OCI-LY7 (cell line): ENCODE data around the gene LPCAT1. TPM values are rescaled to one million over a fixed set of nuclear protein-coding genes. Genes with fewer than 3 reads are reported as not detected.

Experiments used
- BruUV-seq: library from RNA; stranded (reverse); fragments of 400-500 nt; replicated peaks from 2 replicates; lab custom pipeline; 2021; lab: Mats Ljungman, UMichigan
- CTCF ChIA-PET: fragments of 300-600 bp; sonication (Branson Sonifier 250); formaldehyde crosslinking; loops from one replicate; lab custom pipeline; 2022; ENCODE audit warnings: antibody characterized with exemption; ENCODE audit not compliant: unreplicated experiment; lab: Charles Lee
- POLR2A ChIA-PET: fragments of 300-600 bp; sonication (Branson Sonifier 250); formaldehyde crosslinking; loops from one replicate; lab custom pipeline; 2022; ENCODE audit warnings: antibody characterized with exemption; lab: Charles Lee
- DNase-seq: peaks from one replicate; pipeline ENCODE4 v3.0.0-alpha.2; 2015; ENCODE audit warnings: low spot score
- H2AFZ ChIP-seq: fragments of 200-600 bp; sonication (generic), shearing (Covaris generic); 2 replicates; pipeline ENCODE4 v1.6.1; 2014; ENCODE audit warnings: mild to moderate bottlenecking, antibody characterized with exemption, low read length, moderate library complexity
- H3K27ac ChIP-seq: fragments of 200-600 bp; sonication (generic); 2 replicates; pipeline ENCODE4 v1.5.1; 2014; ENCODE audit warnings: mixed run types, low read depth, mild to moderate bottlenecking, moderate library complexity, low read length, inconsistent platforms; ENCODE audit not compliant: poor library complexity, severe bottlenecking
- H3K36me3 ChIP-seq: fragments of 200-600 bp; sonication (generic); 2 replicates; pipeline ENCODE4 v1.6.1; 2014; ENCODE audit warnings: mild to moderate bottlenecking, antibody characterized with exemption, low read length, moderate library complexity, mixed read lengths; ENCODE audit not compliant: insufficient read depth
- H3K4me1 ChIP-seq: fragments of 200-600 bp; sonication (generic); 2 replicates; pipeline ENCODE4 v1.5.1; 2014; ENCODE audit warnings: mild to moderate bottlenecking, low read length; ENCODE audit not compliant: insufficient read depth, poor library complexity, severe bottlenecking
- H3K4me2 ChIP-seq: fragments of 200-600 bp; sonication (generic); 2 replicates; pipeline ENCODE4 v1.6.1; 2014; ENCODE audit warnings: mild to moderate bottlenecking, low read length
- H3K4me3 ChIP-seq: fragments of 200-600 bp; sonication (generic); 2 replicates; pipeline ENCODE4 v1.5.1; 2014; ENCODE audit warnings: mild to moderate bottlenecking, low read depth, low read length; ENCODE audit not compliant: poor library complexity, severe bottlenecking
- H3K79me2 ChIP-seq: fragments of 200-600 bp; sonication (generic); 2 replicates; pipeline ENCODE4 v1.6.1; 2016; ENCODE audit warnings: low read depth, mild to moderate bottlenecking, low read length, moderate library complexity, mixed read lengths; ENCODE audit not compliant: insufficient read depth
- H3K9me2 ChIP-seq: fragments of 200-600 bp; sonication (generic); 2 replicates; pipeline ENCODE4 v1.6.1; 2016; ENCODE audit warnings: mild to moderate bottlenecking, low read length, mixed read lengths; ENCODE audit not compliant: insufficient read depth
- H3K9me3 ChIP-seq: fragments of 200-600 bp; sonication (generic); 2 replicates; pipeline ENCODE4 v1.6.1; 2014; ENCODE audit warnings: mild to moderate bottlenecking, mixed run types, low read length, mixed read lengths
- H4K20me1 ChIP-seq: fragments of 200-600 bp; sonication (generic); 2 replicates; pipeline ENCODE4 v1.6.1; 2014; ENCODE audit warnings: mild to moderate bottlenecking, antibody characterized with exemption, low read length, moderate library complexity, mixed read lengths; ENCODE audit not compliant: insufficient read depth
- CTCF ChIP-seq: fragments of 200-600 bp; sonication (generic); conservative IDR thresholded peaks from 2 replicates; pipeline ENCODE4 v1.5.1; 2014; ENCODE audit warnings: mild to moderate bottlenecking, antibody characterized with exemption, low read length, moderate library complexity, mixed read lengths
- EZH2phosphoT487 ChIP-seq: fragments of 200-600 bp; sonication (generic); IDR thresholded peaks from 2 replicates; pipeline ENCODE4 v1.6.1; 2018; ENCODE audit warnings: low read depth, borderline replicate concordance, mild to moderate bottlenecking, mixed run types, antibody characterized with exemption, low read length, moderate library complexity, mixed read lengths
- intact Hi-C: fragments of 100-400 bp; cut with micrococcal nuclease; formaldehyde crosslinking; loops from one replicate; pipeline ENCODE4 v1.10.0; 2022; ENCODE audit not compliant: unreplicated experiment
- total RNA-seq, 2 experiments: library from RNA; depleted of rRNA in 1 of 2; stranded (reverse); fragments of >200 nt in 1 of 2; shearing (Covaris generic) in 1 of 2; gene quantifications; 2 replicates each; pipeline ENCODE4 v1.2.3, GENCODE V29; 2014 to 2022

Gene LPCAT1
- total RNA-seq, 2 experiments from 2014 or later: 47.7 to 63.6 TPM

GRCh38 chr5:1502046-1502736 lies 21.6 kb downstream of the LPCAT1 start:
- ChIA-PET CTCF (interaction anchor here (0.7 to 1.0 kb wide), 2 partner anchors 23 to 34 kb away, joined by 3 read pairs; no protein-coding TSS in a partner anchor), POLR2A (interaction anchor here (0.7 to 1.5 kb wide), 2 partner anchors 22 to 34 kb away, joined by 3 to 7 read pairs; partner anchors contain the start of gene LPCAT1)
- DNase-seq: peak; percentile 26
- Histone ChIP-seq H3K9me3 (no peaks in the 10 kb centered on the region), H2AFZ (no peak overlapping the region), H3K79me2 (peaks cover 50% of the 10 kb centered on the region), H3K4me3 (no peak overlapping the region), H3K4me2 (peak overlapping the region; percentile 93; the same call in 1 of the 2 replicates), H4K20me1 (peaks cover 5% of the 10 kb centered on the region; the same call in 1 of the 2 replicates), H3K4me1 (peaks cover 62% of the 10 kb centered on the region), H3K27ac (no peak overlapping the region), H3K36me3 (peaks cover 59% of the 10 kb centered on the region), H3K9me2 (no peaks in the 10 kb centered on the region)
- no TSS peak for BruUV-seq
- intact Hi-C loops: loop anchor here (2.0 kb wide), 1 partner anchor 21 kb away; the partner anchor contains the start of gene LPCAT1
- no peak for TF ChIP-seq CTCF
- no peak for TF ChIP-seq EZH2phosphoT487

GRCh38 chr5:1501372-1502045 lies 22.3 kb downstream of the LPCAT1 start:
- DNase-seq: no peak
- BruUV-seq: no TSS peak
- H3K4me1 ChIP-seq: peaks cover 60% of the 10 kb centered on the region
- H3K9me3 ChIP-seq: no peaks in the 10 kb centered on the region
- POLR2A ChIA-PET: no interaction called here
- no peak overlapping the region for H3K27ac ChIP-seq
- no peaks in the 10 kb centered on the region for H3K9me2 ChIP-seq
- CTCF ChIA-PET: no interaction called here
- no peak overlapping the region; the same call in 1 of the 2 replicates for H3K4me2 ChIP-seq
- peaks cover 49% of the 10 kb centered on the region for H3K79me2 ChIP-seq
- no peak overlapping the region for H2AFZ ChIP-seq
- intact Hi-C loops: loop anchor here (2.0 kb wide), 1 partner anchor 21 kb away; the partner anchor contains the start of gene LPCAT1
- 0 out of 2 replicates have a peak, but pooled peaks cover 5% of the 10 kb centered on the region for H4K20me1 ChIP-seq
- H3K36me3 ChIP-seq: peaks cover 59% of the 10 kb centered on the region
- TF ChIP-seq CTCF (no peak), EZH2phosphoT487 (no peak)
- no peak overlapping the region for H3K4me3 ChIP-seq
